ENCODE results near the gene CHI3L2. TPM values are rescaled to one million over a fixed set of nuclear protein-coding genes. Genes with fewer than 3 reads are reported as not detected.

Gene CHI3L2
- total and polyA plus RNA-seq, 10 of the 15 experiments (the other 5 are each of a cell fraction or from before 2014, with no cell fraction given): 37.1 to 508 (median 98.3) TPM

DNA sequence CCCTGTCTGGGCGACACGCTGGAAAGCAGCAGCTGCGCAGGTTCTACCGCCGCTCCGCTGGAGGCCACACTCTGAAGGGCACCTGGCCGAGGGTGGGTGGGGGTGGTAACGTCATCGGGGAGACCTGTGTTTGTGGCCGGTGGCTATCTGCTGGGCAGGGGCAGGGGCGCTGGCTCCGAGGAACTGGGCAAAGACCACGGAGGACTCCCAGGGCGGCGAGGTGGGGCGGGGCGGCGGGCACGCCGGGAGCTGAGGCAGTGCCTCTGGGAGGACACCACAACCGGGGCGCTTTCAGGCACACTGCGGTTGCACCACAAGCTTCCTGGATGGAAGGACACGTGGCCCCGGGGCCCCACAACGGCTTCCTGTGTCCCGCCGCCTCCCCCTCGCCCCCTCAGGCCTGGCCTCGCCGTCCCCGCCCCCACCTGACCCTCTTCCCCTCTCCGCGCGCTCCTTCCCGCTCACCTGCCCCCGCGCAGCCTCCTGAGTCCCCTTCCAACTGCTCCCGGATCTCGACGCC lies 23.8 kb upstream of the CHI3L2 start (continued):
- TF ChIP-seq RFX5 (IDR thresholded peaks at IDR 0.05; ENCODE audit: low read depth, low read length): no peak
- TF ChIP-seq, protein P1, sequence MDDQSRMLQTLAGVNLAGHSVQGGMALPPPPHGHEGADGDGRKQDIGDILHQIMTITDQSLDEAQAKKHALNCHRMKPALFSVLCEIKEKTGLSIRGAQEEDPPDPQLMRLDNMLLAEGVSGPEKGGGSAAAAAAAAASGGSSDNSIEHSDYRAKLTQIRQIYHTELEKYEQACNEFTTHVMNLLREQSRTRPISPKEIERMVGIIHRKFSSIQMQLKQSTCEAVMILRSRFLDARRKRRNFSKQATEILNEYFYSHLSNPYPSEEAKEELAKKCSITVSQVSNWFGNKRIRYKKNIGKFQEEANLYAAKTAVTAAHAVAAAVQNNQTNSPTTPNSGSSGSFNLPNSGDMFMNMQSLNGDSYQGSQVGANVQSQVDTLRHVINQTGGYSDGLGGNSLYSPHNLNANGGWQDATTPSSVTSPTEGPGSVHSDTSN (IDR thresholded peaks at IDR 0.05; ENCODE audit: insufficient replicate concordance, low read depth, low read length): peak; percentile 3
- no peak for TF ChIP-seq SIX5 (IDR thresholded peaks at IDR 0.05; ENCODE audit: low read depth, low read length, severe bottlenecking)
- TF ChIP-seq IKZF2 (IDR thresholded peaks at IDR 0.05): peak; percentile 98 to 99
- TF ChIP-seq, protein P2, sequence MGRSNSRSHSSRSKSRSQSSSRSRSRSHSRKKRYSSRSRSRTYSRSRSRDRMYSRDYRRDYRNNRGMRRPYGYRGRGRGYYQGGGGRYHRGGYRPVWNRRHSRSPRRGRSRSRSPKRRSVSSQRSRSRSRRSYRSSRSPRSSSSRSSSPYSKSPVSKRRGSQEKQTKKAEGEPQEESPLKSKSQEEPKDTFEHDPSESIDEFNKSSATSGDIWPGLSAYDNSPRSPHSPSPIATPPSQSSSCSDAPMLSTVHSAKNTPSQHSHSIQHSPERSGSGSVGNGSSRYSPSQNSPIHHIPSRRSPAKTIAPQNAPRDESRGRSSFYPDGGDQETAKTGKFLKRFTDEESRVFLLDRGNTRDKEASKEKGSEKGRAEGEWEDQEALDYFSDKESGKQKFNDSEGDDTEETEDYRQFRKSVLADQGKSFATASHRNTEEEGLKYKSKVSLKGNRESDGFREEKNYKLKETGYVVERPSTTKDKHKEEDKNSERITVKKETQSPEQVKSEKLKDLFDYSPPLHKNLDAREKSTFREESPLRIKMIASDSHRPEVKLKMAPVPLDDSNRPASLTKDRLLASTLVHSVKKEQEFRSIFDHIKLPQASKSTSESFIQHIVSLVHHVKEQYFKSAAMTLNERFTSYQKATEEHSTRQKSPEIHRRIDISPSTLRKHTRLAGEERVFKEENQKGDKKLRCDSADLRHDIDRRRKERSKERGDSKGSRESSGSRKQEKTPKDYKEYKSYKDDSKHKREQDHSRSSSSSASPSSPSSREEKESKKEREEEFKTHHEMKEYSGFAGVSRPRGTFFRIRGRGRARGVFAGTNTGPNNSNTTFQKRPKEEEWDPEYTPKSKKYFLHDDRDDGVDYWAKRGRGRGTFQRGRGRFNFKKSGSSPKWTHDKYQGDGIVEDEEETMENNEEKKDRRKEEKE (IDR thresholded peaks at IDR 0.05): no peak
- TF ChIP-seq YBX1 (IDR thresholded peaks at IDR 0.05): no peak
- TF ChIP-seq, protein P3, sequence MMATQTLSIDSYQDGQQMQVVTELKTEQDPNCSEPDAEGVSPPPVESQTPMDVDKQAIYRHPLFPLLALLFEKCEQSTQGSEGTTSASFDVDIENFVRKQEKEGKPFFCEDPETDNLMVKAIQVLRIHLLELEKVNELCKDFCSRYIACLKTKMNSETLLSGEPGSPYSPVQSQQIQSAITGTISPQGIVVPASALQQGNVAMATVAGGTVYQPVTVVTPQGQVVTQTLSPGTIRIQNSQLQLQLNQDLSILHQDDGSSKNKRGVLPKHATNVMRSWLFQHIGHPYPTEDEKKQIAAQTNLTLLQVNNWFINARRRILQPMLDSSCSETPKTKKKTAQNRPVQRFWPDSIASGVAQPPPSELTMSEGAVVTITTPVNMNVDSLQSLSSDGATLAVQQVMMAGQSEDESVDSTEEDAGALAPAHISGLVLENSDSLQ (IDR thresholded peaks at IDR 0.05): no peak
- peak; percentile 46 for TF ChIP-seq HDGF (IDR thresholded peaks at IDR 0.05)
- TF ChIP-seq FOS (IDR thresholded peaks at IDR 0.05; ENCODE audit: borderline replicate concordance, extremely low read depth, insufficient read length): no peak
- TF ChIP-seq SMAD5 (IDR thresholded peaks at IDR 0.05; ENCODE audit: low read depth): peak; percentile 28; the same call in 1 of the 2 replicates
- TF ChIP-seq, protein P4, sequence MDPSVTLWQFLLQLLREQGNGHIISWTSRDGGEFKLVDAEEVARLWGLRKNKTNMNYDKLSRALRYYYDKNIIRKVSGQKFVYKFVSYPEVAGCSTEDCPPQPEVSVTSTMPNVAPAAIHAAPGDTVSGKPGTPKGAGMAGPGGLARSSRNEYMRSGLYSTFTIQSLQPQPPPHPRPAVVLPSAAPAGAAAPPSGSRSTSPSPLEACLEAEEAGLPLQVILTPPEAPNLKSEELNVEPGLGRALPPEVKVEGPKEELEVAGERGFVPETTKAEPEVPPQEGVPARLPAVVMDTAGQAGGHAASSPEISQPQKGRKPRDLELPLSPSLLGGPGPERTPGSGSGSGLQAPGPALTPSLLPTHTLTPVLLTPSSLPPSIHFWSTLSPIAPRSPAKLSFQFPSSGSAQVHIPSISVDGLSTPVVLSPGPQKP (IDR thresholded peaks at IDR 0.05; ENCODE audit: low read depth, low read length): no peak
- no peak for TF ChIP-seq ZSCAN29 (IDR thresholded peaks at IDR 0.05)
- no peak for TF ChIP-seq TCF7 (IDR thresholded peaks at IDR 0.05; ENCODE audit: borderline replicate concordance)
- no peak; the same call in 1 of the 2 replicates for TF ChIP-seq GATAD2B (conservative IDR thresholded peaks at IDR 0.05; ENCODE audit: low read depth)
- TF ChIP-seq FOXM1 (IDR thresholded peaks at IDR 0.05; ENCODE audit: low read depth, low read length): no peak
- peak; percentile 45; the same call in 1 of the 2 replicates for TF ChIP-seq MXI1 (IDR thresholded peaks at IDR 0.05; ENCODE audit: low read depth, low read length)
- no peak for TF ChIP-seq SREBF1 (IDR thresholded peaks at IDR 0.05; ENCODE audit: low read length)
- TF ChIP-seq CREB1 (IDR thresholded peaks at IDR 0.05; ENCODE audit: low read depth): no peak
- TF ChIP-seq CEBPB (IDR thresholded peaks at IDR 0.05; ENCODE audit: borderline replicate concordance in 1 of 2, low read depth in 2 of 2, low read length in 2 of 2): no peak
- TF ChIP-seq RCOR1 (conservative IDR thresholded peaks at IDR 0.05; ENCODE audit: low read depth, low read length): no peak
- no peak for TF ChIP-seq HDAC2 (IDR thresholded peaks at IDR 0.05)
- no peak for TF ChIP-seq STAT1 (conservative IDR thresholded peaks at IDR 0.05)
- TF ChIP-seq WRNIP1 (IDR thresholded peaks at IDR 0.05; ENCODE audit: borderline replicate concordance, low read depth, low read length): no peak
- TF ChIP-seq, protein P5, sequence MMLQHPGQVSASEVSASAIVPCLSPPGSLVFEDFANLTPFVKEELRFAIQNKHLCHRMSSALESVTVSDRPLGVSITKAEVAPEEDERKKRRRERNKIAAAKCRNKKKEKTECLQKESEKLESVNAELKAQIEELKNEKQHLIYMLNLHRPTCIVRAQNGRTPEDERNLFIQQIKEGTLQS (IDR thresholded peaks at IDR 0.05; ENCODE audit: borderline replicate concordance, extremely low read depth, low read depth, low read length): peak; percentile 55; the same call in 1 of the 2 replicates
- no peak for TF ChIP-seq ZNF217 (IDR thresholded peaks at IDR 0.05)
- no peak for TF ChIP-seq SREBF2 (IDR thresholded peaks at IDR 0.05; ENCODE audit: low read length)
- TF ChIP-seq IRF4 (IDR thresholded peaks at IDR 0.05; ENCODE audit: low read depth, low read length): no peak; the same call in 1 of the 2 replicates

Measured in GM12878 (cell line).